Measurements from ENCODE around the gene HNRNPD.
"Not testable (repeated sequence)": the region's sequence is repeated elsewhere in the genome, so short reads cannot be mapped to it uniquely, and the experiment has no call there.

The HNRNPD gene

GRCh38 chr4:82372517-82373485 lies 990 bp downstream of the HNRNPD start:
- peak; percentile 91 for DNase-seq

DNA sequence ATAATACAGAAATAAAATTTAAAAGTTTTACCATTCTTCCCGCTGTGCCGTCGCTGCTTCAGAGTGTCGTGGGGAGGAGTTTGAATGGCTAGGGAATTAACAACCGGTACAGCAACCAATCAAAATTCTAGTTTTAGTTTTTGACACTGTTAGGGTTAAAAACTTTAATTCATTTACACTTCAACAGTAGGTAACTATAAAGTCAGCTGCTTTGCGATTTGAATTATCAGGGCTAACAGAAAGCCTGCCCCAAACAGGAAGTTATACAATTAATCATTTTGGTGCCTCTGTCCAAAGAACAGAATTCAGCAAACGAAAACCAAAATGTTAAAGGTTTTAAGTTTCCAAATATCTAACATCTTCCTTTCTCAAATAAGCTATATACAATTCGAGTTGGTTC lies 2.3 kb downstream of the HNRNPD start:
- no peak for DNase-seq

GRCh38 chr4:82367438-82368097 lies 6.2 kb downstream of the HNRNPD start:
- DNase-seq = no peak

GRCh38 chr4:82366431-82366830 lies 7.4 kb downstream of the HNRNPD start:
- DNase-seq = not testable (repeated sequence)

DNA sequence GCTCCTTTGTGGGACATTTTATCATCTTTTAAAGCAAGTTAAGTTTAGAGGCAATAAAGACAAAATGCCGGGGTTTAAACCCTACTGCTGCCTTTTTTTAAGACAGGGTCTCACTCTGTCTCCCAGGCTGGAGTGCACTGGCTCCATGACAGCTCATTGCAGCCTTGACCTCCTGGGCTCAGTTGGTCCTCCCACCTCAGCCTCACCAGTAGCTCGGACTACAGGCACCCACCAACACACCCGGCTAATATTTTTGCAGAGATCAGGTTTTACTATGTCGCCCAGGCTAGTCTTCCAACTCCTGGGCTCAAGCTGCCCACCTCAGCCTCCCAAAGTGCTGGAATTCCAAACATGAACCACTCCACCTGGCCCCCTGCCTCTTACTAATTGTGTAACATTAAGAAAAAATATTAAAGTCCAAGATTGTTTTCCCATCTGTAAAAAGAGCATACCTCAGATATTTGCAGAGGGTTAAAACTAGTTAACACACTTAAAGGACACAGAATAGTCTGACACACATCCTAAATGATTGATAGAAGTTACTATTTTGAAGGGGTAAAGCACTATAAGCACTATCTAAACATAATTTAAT lies 9.8 kb downstream of the HNRNPD start:
- DNase-seq = no peak

GRCh38 chr4:82362565-82362964 lies 11.2 kb downstream of the HNRNPD start:
- DNase-seq = no peak

DNA sequence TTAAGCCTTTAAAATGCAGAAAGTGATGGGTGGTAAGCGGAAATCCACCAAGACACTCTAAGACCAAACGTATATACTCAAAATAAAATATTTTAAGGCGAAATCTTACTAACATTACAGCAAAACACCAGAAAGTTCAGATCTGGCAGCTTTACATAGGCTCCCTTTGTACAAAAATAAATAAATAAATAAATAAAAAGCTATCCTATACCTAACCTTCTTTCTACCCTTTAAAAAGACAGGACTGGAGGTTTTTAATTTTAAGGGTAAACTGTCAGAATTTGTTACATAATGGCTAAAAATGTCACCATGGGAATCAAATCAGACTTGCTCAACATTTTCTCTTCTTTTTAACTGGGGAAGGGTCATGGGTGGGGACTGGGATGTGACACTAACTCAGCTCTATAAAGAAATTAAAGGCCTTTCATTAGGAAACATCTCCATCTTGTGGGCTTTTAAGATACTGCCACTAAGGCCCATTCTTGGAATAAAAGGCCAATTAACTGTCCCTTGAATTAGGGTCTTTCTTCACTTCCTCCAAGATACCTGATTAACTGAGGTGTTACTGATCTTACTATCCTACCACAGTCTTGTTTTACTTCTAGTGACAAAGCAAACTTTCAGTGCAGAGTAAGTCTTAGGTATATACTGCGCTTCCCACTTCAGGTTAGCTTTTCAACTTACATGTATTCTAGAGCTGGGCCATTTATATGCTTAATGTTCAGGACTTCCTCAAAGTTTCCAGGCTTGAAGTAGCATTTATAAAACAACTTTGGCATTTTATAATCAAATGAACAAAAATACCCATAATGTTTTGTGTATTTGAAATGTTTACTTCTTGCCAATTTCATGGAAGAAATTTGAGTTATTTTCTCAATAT lies 13.3 kb downstream of the HNRNPD start:
- DNase-seq = peak; percentile 51

GRCh38 chr4:82358847-82359246 lies 14.9 kb downstream of the HNRNPD start:
- no peak for DNase-seq

DNA sequence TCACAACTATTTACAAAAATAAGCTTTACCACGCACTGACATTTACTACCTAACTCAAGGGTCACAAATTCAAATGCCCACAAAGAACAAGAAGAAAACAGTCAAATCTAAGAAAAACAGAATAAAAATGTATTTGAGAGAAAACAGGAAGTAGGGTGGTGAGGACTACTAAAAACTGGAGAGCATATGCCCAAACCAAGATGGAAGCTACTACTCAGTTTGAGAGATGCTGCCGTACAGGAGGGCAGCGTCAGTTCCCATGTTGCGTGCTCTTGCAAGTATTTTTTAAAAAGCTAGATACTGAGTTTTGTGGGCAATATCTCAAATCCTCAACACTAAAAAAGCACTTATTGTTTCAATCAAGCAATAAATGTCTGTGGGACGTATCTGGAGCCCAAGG lies 16.2 kb downstream of the HNRNPD start:
- DNase-seq = no peak

DNA sequence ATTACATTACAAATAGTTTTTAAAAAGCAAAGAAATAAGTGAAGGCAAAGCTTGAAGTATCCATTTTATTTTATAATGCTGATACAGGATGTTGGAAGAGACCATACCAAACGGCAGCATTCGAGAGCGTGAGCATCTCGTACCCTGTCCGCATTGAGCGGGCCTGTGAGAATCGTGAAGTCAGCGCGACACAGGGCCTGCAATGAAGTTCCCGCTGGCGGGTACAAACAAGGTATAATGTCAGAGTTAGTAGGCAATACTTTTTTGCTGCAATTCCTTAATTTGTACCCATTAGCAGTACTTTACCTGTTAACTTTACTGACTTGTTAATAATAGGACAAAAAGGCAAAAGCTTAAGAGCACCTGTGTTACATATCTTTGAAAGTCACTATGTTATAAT lies 19.0 kb downstream of the HNRNPD start:
- no peak for DNase-seq

DNA sequence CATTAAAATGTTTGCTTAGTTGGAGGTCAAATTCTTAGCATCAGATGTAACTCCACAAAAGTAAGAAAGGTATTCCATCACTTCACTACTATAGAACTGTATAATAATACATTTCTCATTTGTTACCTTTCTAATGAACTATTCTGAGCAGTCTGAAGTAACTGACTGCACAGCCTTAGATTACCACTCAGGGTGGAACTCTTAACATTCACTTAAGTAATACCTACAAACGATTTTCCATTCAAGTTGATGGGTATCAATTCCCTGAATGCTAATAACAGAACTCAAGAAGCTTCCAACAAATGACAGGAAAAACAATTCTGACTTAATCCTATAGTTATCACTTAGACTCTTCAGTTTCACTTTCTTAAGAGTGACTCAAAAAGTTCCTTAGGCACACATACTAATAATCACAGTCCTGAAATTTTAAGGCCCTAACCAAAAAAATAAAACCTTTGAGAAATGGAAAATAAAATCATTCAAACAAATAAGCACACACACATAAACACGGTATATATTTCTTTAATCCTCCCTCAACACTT lies 20.9 kb downstream of the HNRNPD start:
- DNase-seq = no peak

DNA sequence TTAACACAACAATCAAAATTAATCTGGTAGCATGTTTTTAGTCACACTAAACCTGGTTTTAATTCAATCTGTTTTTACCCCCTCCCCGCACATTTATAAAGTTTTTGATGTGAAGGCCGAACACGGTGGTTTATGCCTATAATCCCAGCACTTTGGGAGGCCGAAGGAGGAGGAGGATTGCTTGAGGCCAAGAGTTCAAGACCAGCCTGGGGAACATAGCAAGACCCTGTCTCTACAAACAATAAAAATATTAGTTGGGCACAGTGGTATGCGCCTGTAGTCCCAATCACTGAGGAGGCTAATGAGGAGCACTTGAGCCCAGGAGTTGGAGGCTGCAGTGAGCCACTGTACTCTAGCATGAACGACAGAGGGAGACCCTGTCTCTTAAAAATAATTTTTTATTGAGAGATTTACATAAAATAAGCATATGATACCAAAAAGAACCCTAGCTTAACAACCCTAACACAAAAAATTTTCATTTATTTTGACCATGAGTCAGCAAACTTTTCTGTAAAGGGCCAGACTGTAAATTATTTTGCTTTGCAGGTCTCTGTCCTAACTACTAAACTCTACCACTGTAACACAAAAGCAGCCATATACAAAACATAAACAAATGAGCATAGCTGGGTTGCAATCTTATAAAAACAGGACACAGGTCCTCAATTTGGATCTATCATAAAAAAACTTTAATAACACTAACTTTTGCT lies 21.5 kb downstream of the HNRNPD start:
- no peak for DNase-seq

DNA sequence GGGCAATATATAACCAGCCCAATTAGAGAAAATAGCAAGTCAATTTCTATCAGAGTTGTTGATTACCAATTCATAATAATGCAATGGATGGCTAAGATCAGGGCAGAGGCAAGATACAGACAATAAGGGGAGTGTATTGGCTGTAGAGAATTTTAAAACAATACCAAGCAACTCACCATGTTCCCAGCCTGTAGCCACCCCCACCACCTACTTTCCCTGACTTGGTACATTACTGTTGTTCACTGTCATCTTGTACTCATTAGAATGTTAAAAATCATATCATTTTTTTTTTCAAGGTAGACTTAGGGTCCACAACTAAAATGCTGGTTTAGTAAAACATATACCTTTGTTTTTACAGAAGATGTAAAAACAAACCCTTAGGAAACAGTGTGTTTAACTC lies 27.7 kb downstream of the HNRNPD start:
- no peak for DNase-seq

DNA sequence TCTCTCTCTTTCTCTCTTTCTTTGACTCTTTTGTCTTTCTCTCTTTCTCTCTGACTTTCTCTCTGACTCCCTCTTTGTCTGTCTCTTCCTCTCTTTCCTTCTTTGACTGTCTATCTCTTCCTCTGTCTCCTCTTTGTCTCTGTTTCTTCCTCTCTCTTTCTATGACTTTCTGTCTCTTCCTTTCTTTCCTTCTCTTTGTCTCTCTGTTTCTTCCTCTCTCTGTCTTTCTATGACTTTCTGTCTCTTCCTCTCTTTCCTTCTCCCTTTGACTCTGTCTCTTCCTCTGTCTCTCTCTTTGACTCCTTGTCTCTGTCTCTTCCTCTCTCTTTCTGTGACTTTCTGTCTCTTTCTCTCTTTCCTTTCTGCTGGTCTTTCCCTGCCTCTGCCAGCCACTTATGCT lies 38.7 kb downstream of the HNRNPD start:
- no peak for DNase-seq

DNA sequence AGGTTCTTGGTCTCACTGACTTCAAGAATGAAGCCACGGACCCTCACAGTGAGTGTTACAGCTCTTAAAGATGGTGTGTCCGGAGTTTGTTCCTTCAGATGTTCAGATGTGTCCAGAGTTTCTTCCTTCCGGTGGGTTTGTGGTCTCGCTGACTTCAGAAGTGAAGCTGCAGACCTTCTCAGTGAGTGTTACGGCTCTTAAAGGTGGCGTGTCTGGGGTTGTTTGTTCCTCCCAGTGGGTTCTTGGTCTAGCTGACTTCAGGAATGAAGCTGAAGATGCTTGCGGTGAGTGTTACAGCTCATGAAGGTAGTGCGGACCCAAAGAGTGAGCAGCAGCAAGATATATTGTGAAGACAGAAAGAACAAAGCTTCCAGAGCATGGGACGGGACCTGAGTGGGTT lies 40.1 kb downstream of the HNRNPD start:
- not testable (repeated sequence) for DNase-seq

DNA sequence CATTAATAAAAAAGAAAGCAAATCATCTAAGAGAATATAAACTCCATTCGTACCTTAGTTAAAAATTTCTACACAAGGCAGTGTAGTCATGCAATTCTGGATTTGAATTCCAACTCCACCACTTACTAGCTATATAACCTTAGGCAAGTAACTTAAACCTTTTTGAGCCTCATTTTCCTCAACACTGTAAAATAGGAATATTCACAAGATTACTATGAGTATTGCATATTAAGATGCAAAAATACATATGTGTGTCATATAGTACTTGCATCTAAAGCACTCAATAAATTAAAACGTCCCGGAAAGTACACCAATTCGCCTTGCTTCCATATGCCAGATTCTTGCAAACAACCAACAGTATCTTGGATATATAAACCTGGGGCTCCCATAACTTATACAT lies 42.0 kb downstream of the HNRNPD start:
- no peak for DNase-seq

DNA sequence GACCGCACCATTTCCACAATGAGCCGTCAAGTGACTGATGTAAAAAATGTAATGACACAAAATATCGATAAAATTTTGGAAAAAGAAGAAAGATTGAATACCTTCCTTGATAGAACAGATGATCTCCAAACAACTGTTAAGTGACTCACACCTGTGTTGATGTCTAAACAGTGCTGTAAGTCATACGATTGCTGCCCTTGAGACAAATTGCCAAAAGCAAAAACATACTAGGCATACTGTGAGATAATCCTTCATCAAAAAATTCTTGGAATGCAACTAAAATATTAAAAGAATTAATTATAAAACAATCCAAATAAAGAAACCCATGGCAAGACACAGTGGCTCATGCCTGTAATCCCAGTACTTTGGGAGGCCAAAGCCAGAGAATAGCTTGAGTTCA lies 53.4 kb downstream of the HNRNPD start:
- DNase-seq = no peak

DNA sequence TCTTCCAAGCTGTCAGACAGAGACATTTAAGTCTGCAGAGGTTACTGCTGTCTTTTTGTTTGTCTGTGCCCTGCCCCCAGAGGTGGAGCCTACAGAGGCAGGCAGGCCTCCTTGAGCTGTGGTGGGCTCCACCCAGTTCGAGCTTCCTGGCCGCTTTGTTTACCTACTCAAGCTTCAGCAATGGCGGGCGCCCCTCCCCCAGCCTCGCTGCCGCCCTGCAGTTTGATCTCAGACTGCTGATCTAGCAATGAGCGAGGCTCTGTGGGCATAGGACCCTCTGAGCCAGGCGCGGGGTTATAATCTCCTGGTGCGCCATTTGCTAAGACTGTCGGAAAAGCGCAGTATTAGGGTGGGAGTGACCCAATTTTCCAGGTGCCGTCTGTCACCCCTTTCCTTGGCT lies 70.7 kb downstream of the HNRNPD start:
- DNase-seq = not testable (repeated sequence)
